IgD-negative memory B cell (primary cell): ENCODE results near the gene GASK1A. TPM values are rescaled to one million over a fixed set of nuclear protein-coding genes. Genes with fewer than 3 reads are reported as not detected.
"Not testable (repeated sequence)": the region's sequence is repeated elsewhere in the genome, so short reads cannot be mapped to it uniquely, and the experiment has no call there.

Experiments used
- H3K27ac Mint-ChIP-seq, 3 donors: one replicate each; pipeline ENCODE4 v1.8.0; 2020 to 2022; ENCODE audit warnings: mild to moderate bottlenecking in 3 of 3, mixed read lengths in 3 of 3, moderate library complexity in 1 of 3
- H3K27me3 Mint-ChIP-seq: one replicate; pipeline ENCODE4 v1.8.0; 2021; ENCODE audit warnings: mixed read lengths
- H3K36me3 Mint-ChIP-seq: one replicate; pipeline ENCODE4 v1.8.0; 2020; ENCODE audit warnings: mild to moderate bottlenecking, mixed read lengths
- H3K4me1 Mint-ChIP-seq, 3 donors: one replicate each; pipeline ENCODE4 v1.8.0; 2020 to 2022; ENCODE audit warnings: mixed read lengths in 3 of 3, mild to moderate bottlenecking in 1 of 3
- H3K4me3 Mint-ChIP-seq, 4 donors: one replicate each; pipeline ENCODE4 v1.8.0; 2020 to 2022; ENCODE audit warnings: mild to moderate bottlenecking in 4 of 4, mixed read lengths in 4 of 4, moderate library complexity in 3 of 4
- H3K9me3 Mint-ChIP-seq, 3 donors: one replicate each; pipeline ENCODE4 v1.8.0; 2020 to 2021; ENCODE audit warnings: mixed read lengths in 3 of 3, mild to moderate bottlenecking in 1 of 3
- polyA plus RNA-seq: library from polyadenylated mRNA; unstranded; fragments of 300-500 nt; fragmentation: Illumina TruSeq; gene quantifications from one replicate; pipeline ENCODE4 v1.2.3, GENCODE V29; 2021

Gene GASK1A
- polyA plus RNA-seq, 1 donor from 2014 or later = not detected

DNA sequence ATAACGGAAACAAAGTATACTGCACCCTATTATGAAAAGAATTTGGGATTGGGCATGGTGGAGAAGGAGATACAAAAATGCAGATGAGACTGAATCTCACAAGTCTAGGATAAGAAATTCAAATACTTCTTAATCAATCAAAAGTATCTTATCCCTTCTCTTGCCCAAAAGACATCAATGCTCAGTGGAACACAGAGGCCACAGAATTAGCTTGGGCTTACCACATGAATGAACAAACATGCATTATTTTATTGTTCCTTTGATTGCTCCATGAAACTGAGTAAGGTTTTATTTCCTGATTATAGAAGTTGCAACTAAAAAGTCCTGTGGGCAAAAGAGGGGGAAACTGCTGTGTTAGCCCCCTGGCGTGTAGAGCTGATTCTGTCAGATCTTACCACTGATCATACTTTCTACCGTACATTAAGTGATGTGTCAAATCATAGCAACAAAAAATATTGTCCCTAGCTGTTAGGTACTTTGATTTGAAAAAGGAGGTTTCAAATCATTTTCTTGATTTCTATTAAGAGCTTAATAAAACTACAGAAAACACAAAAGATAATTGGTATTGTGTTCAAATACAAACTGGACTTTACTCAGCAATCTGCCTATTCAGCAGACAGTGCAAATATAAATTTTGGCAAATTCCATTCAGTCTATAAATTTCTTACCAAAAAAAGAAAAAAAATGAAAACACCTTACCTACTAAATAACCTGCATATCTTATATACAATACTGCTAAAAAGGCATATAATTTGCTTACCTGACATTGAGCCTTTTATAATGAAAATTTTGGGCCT lies 7.9 kb upstream of the GASK1A start:
- no peaks in the 10 kb centered on the region for H3K4me1 Mint-ChIP-seq
- H3K27ac Mint-ChIP-seq = no peak overlapping the region
- peaks cover 0 to 25% (median 18%) of the 10 kb centered on the region in 3 donors for H3K9me3 Mint-ChIP-seq
- H3K27me3 Mint-ChIP-seq = peaks cover 17% of the 10 kb centered on the region
- no peak overlapping the region for H3K4me3 Mint-ChIP-seq
- peaks cover 2% of the 10 kb centered on the region for H3K36me3 Mint-ChIP-seq

DNA sequence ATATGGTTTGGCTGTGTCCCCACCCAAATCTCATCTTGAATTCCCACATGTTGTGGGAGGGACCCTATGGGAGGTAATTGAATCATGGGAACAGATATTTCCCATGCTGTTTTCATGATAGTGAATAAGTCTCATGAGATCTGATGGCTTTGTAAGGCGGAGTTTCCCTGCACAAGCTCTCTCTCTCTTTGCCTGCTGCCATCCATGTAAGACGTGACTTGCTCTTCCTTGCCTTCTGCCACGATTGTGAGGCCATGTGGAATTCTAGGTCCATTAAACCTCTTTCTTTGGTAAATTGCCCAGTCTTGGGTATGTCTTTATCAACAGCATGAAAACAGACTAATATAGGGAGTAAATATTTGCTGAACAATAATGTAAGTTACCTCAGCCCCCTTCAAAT lies 4.2 kb upstream of the GASK1A start:
- Mint-ChIP-seq H3K9me3 (peaks cover 0 to 25% (median 22%) of the 10 kb centered on the region in 3 donors), H3K27me3 (peaks cover 28% of the 10 kb centered on the region)
- not testable (repeated sequence) for H3K4me3 Mint-ChIP-seq, H3K27ac Mint-ChIP-seq, H3K4me1 Mint-ChIP-seq, H3K36me3 Mint-ChIP-seq

DNA sequence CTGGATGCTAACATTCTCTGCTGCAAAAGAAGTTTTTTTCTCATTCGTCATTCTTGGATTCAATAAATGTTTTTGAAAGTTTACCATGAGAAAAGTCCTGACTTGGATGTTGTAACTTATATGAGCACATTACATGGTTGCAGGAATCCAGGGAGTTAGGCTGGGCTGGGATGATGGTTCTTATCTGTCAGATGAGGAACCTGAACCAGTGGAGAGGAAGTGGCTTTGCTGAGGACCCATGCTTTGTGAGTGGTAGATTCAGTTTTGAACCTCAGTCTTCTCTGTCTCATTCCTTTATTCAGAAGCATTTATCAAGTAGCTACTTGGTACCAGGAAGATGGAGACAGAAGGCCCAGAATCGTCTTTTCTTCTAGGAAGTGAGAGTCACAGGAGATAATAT lies 3.7 kb upstream of the GASK1A start:
- no peak overlapping the region for H3K27ac Mint-ChIP-seq
- no peak overlapping the region for H3K4me3 Mint-ChIP-seq
- H3K36me3 Mint-ChIP-seq = peaks cover 2% of the 10 kb centered on the region
- peaks cover 0 to 5% (median 3%) of the 10 kb centered on the region in 3 donors for H3K4me1 Mint-ChIP-seq
- peaks cover 0 to 25% (median 22%) of the 10 kb centered on the region in 3 donors for H3K9me3 Mint-ChIP-seq
- H3K27me3 Mint-ChIP-seq = peaks cover 31% of the 10 kb centered on the region

GRCh38 chr3:42975955-42976354 lies 3.2 kb upstream of the GASK1A start:
- Mint-ChIP-seq H3K27ac (no peak overlapping the region), H3K9me3 (peaks cover 0 to 25% (median 22%) of the 10 kb centered on the region in 3 donors), H3K4me1 (peaks cover 0 to 5% (median 3%) of the 10 kb centered on the region in 3 donors), H3K36me3 (peaks cover 2% of the 10 kb centered on the region), H3K4me3 (no peak overlapping the region), H3K27me3 (peaks cover 30% of the 10 kb centered on the region)

- Mint-ChIP-seq H3K4me3 (peak overlapping the region in 1 of 4 donors; percentile 69), H3K27ac (no peak overlapping the region), H3K9me3 (peaks cover 0 to 8% (median 7%) of the 10 kb centered on the region in 3 donors), H3K36me3 (no peaks in the 10 kb centered on the region), H3K27me3 (peaks cover 37% of the 10 kb centered on the region), H3K4me1 (peaks cover 0 to 5% (median 3%) of the 10 kb centered on the region in 3 donors)
These were observed 1.1 kb downstream of the GASK1A start for GRCh38 chr3:42980209-42980608.

DNA sequence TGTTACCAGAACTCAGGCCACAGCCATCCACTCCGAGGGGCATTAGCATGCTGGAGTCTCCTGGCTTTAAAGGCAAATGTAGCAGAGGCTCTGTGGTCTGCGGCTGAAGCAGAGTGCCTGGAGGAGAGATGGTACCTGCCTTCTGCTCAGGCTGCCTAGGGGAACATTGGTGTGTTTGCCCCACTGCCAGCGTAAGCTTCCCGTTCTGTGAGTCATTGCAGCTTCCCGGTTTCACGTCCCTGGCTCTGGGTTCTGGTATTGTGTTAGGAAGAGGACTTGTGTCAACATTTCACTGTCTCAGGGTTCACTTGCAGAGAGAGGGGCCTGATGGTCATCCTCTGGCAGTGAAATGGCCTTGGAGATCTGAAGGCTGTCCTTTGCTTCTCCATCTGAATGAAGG lies 1.8 kb downstream of the GASK1A start:
- no peak overlapping the region for H3K27ac Mint-ChIP-seq
- peaks cover 0 to 5% (median 3%) of the 10 kb centered on the region in 3 donors for H3K4me1 Mint-ChIP-seq
- no peaks in the 10 kb centered on the region for H3K36me3 Mint-ChIP-seq
- H3K9me3 Mint-ChIP-seq = peaks cover 0 to 4% (median 1%) of the 10 kb centered on the region in 3 donors
- H3K27me3 Mint-ChIP-seq = peaks cover 34% of the 10 kb centered on the region
- no peak overlapping the region for H3K4me3 Mint-ChIP-seq

GRCh38 chr3:42982645-42983412 lies 3.7 kb downstream of the GASK1A start:
- Mint-ChIP-seq H3K27me3 (peaks cover 27% of the 10 kb centered on the region), H3K4me3 (no peak overlapping the region), H3K27ac (no peak overlapping the region), H3K36me3 (no peaks in the 10 kb centered on the region), H3K4me1 (peaks cover 0 to 5% (median 3%) of the 10 kb centered on the region in 3 donors), H3K9me3 (no peaks in the 10 kb centered on the region)

- peaks cover 0 to under 1% (median under 1%) of the 10 kb centered on the region in 3 donors for H3K4me1 Mint-ChIP-seq
- H3K27ac Mint-ChIP-seq = no peak overlapping the region
- H3K4me3 Mint-ChIP-seq = no peak overlapping the region
- H3K36me3 Mint-ChIP-seq = no peaks in the 10 kb centered on the region
- peaks cover 20% of the 10 kb centered on the region for H3K27me3 Mint-ChIP-seq
- no peaks in the 10 kb centered on the region for H3K9me3 Mint-ChIP-seq
These were observed 4.8 kb downstream of the GASK1A start for GRCh38 chr3:42983927-42984326.

DNA sequence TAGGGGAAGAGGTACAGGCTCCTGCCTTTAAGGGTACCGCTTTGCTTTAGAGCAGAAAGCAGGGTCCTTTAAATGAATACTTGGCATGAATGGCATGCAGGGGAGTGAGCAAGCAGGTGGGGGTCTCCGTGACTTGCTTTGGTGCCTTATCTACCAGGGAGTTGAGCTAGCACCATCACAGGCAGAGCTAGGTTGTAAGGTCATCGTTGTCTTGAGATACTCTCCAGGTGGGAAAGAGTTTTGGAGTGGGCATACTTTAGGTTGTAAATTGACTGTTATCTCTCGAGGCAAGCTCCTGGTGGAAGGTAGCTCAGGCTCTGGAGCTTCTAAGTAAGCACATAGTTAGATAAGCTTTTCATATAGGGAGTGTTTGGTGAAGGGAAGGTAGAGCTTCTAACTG lies 5.6 kb downstream of the GASK1A start:
- no peaks in the 10 kb centered on the region for H3K4me1 Mint-ChIP-seq
- H3K27me3 Mint-ChIP-seq = peaks cover 20% of the 10 kb centered on the region
- H3K9me3 Mint-ChIP-seq = no peaks in the 10 kb centered on the region
- no peak overlapping the region for H3K27ac Mint-ChIP-seq
- no peaks in the 10 kb centered on the region for H3K36me3 Mint-ChIP-seq
- no peak overlapping the region for H3K4me3 Mint-ChIP-seq

GRCh38 chr3:42988097-42988496 lies 9.0 kb downstream of the GASK1A start:
- Mint-ChIP-seq H3K27ac (no peak overlapping the region), H3K4me1 (no peaks in the 10 kb centered on the region), H3K4me3 (no peak overlapping the region), H3K27me3 (peaks cover 8% of the 10 kb centered on the region), H3K9me3 (no peaks in the 10 kb centered on the region), H3K36me3 (peaks cover 2% of the 10 kb centered on the region)

DNA sequence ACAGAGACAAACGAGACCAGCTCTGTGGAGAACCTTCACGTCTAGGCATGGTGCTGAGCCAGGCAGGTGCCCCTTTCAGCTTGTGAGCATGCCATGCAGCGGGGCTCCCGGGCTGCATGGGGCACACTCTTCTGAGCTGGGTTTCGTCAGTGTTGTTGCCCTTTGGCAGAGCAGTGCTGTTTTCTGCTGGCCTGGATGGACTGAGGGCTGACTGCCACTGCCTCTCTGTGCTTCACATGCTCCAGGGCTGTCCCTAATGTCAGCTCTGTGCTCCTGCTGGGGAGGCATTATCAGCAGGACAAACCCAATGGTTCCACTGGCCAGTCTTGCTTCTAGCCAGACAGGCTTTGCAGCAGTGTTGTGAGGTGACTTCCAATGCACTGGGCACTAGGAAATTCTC lies 9.5 kb downstream of the GASK1A start:
- Mint-ChIP-seq H3K9me3 (no peaks in the 10 kb centered on the region), H3K4me3 (no peak overlapping the region), H3K27me3 (peaks cover 8% of the 10 kb centered on the region), H3K36me3 (peaks cover 2% of the 10 kb centered on the region), H3K27ac (no peak overlapping the region), H3K4me1 (no peaks in the 10 kb centered on the region)

DNA sequence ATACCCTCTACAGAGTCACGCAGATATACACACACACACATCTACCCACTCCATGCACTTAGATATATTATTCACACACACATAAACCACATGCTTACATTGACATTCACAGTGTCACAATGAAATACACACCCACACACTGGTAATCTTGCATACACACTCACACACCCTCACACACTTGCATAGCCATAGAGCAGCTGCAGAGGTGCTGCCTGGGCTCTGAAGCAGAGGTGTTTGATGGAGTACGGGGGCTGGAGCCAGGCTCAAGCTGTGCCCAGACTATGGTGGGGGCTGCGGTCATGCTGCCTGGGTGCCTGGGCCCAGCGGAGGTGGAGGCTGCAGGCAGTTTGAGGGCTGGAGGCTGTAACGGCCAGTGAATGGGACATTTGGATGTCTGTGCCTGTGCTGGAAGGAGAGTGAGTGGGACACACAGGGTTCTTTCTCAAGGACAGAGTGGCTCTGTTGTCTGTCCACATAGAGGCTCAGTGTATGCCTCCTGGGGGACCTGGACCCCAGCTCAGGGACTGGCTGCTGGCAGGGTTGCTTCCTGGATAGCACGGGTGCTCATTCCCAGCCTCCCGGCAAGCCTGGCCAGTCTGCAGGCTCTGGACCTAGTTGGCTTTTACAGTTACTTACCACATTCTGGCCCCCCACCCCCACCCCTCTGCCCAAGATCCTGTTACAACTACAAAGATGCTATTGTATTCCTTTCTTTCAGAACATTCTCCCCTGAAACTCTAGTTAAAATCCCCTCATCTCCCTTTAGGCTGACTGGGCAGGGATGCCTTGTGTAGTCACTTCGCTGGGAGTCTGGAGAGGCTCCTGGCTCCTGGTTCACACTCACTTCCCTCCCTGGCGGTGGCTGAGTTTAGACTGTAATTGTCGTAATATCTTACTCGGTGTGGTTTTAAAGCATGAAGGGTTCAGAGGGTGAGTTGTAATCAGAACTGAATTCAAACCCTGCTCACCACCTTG lies 12.5 kb downstream of the GASK1A start:
- H3K4me1 Mint-ChIP-seq = no peaks in the 10 kb centered on the region
- no peaks in the 10 kb centered on the region for H3K9me3 Mint-ChIP-seq
- H3K27ac Mint-ChIP-seq = no peak overlapping the region
- peaks cover 2% of the 10 kb centered on the region for H3K36me3 Mint-ChIP-seq
- peaks cover 8% of the 10 kb centered on the region for H3K27me3 Mint-ChIP-seq
- no peak overlapping the region for H3K4me3 Mint-ChIP-seq

DNA sequence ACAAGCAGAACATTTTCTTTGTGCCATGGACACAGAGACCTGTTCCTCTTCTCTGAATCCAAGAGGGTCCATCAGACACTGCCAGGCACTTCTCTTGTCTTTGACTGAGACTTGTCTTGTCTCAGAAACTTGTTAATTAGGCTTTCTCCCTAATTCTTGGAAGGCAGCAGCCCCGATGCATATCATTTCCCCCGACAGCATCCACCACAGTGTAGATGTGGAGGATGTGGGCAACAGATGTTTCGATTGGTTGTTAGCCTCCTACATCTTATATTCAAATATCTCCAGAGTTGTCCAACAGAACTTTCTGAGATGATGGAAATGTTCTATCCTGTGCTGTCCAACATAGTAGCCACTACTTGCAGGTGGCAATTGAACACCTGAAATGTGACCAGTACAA lies 15.5 kb downstream of the GASK1A start:
- Mint-ChIP-seq H3K4me1 (no peaks in the 10 kb centered on the region), H3K9me3 (no peaks in the 10 kb centered on the region), H3K27ac (no peak overlapping the region), H3K27me3 (peaks cover 4% of the 10 kb centered on the region), H3K4me3 (no peak overlapping the region), H3K36me3 (peaks cover 2% of the 10 kb centered on the region)

- Mint-ChIP-seq H3K27me3 (peaks cover 1% of the 10 kb centered on the region), H3K36me3 (peaks cover under 1% of the 10 kb centered on the region), H3K4me3 (no peak overlapping the region), H3K4me1 (no peaks in the 10 kb centered on the region), H3K27ac (no peak overlapping the region), H3K9me3 (no peaks in the 10 kb centered on the region)
These were observed 16.9 kb downstream of the GASK1A start for GRCh38 chr3:42996021-42996420.
